Esophagus squamous epithelium (tissue), 5 donors: ENCODE results near the gene MINDY1. TPM values are rescaled to one million over a fixed set of nuclear protein-coding genes. Genes with fewer than 3 reads are reported as not detected.

Source experiments
- DNase-seq: peaks from one replicate; lab custom pipeline; 2025; lab: John Stamatoyannopoulos, UW
- H3K27ac ChIP-seq, 4 donors: fragments of 200-600 bp; sonication (generic); one replicate each; pipeline ENCODE4 v1.5.1; 2016 to 2019; ENCODE audit warnings: mild to moderate bottlenecking in 1 of 4
- H3K27me3 ChIP-seq, 4 donors: fragments of 200-600 bp; sonication (generic); 1 replicate in 3 of 4; 2 replicates in 1 of 4; pipeline versions ENCODE4 v1.5.1 to v1.6.0; 2017 to 2021; ENCODE audit warnings: antibody characterized with exemption in 1 of 4
- H3K36me3 ChIP-seq, 3 donors: fragments of 200-600 bp; sonication (generic); one replicate each; pipeline ENCODE4 v1.5.1; 2016 to 2019
- H3K4me1 ChIP-seq, 3 donors: fragments of 200-600 bp; sonication (generic); one replicate each; pipeline ENCODE4 v1.5.1; 2017 to 2019
- H3K4me3 ChIP-seq, 4 donors: fragments of 200-600 bp; sonication (generic); 1 replicate in 3 of 4; 2 replicates in 1 of 4; pipeline ENCODE4 v1.5.1; 2016 to 2019; ENCODE audit warnings: mild to moderate bottlenecking in 2 of 4, moderate library complexity in 1 of 4
- H3K9me3 ChIP-seq, 3 donors: fragments of 200-600 bp; sonication (generic); one replicate each; pipeline ENCODE4 v1.5.1; 2016 to 2019
- CTCF ChIP-seq, 6 experiments: fragments of 450-650 bp in 4 of 6; fragments of 200-600 bp in 2 of 6; sonication (generic) in 2 of 6; IDR thresholded peaks; one replicate each; pipeline ENCODE4 v1.5.1; 2016 to 2019; ENCODE audit warnings: antibody characterized with exemption in 6 of 6, mild to moderate bottlenecking in 4 of 6, moderate library complexity in 4 of 6
- POLR2A ChIP-seq, 4 donors: fragments of 450-650 bp; IDR thresholded peaks; one replicate each; pipeline ENCODE4 v1.6.1; 2017; ENCODE audit warnings: antibody characterized with exemption in 4 of 4, mild to moderate bottlenecking in 4 of 4, moderate library complexity in 3 of 4
- WGBS, 2 donors: methylation state at CpG; one replicate each; pipeline ENCODE4 v1.1.5; 2018; 5-methylcytosine and 5-hydroxymethylcytosine counted together
- intact Hi-C: fragments of 100-400 bp; cut with DNase I; formaldehyde crosslinking; loops from one replicate; pipeline ENCODE4 v1.15.0; 2022
- total RNA-seq, 4 donors: library from RNA; depleted of rRNA; stranded (reverse); fragments of >200 nt; gene quantifications; one replicate each; pipeline ENCODE4 v1.1.0, GENCODE V29; 2016
- donor health status: DM: yes; HTN: yes; CAD: no.

Gene MINDY1
- total RNA-seq, 4 donors from 2014 or later, result 25.4 to 52.5 (median 37.1) TPM

DNA sequence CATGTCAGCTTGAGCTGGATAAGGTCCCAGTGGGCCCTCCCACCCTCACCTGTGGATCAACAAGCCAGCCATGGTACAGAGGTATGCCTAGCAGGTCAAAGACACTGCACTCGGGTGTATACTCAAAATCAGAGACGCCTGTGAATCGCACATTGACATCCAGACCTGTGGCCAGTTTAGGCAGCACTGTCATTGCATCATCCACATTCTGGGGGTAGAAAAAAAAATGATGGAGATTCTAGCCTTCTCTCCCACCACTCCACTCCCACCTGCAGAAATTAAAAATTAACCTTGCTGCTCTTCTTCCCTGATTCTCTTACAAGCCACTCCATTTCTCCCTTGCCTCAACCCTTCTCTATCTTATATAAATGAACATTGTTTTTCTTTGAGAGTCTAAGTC, 6.3 kb downstream of the MINDY1 start:
- WGBS, 2 donors, result 93 to 96% methylated on average over 3 of the region's 3 CpGs
- DNase-seq, result no peak
- peaks cover 28 to 72% (median 28%) of the 10 kb centered on the region in 3 donors for H3K36me3 ChIP-seq
- no peak overlapping the region for H3K4me3 ChIP-seq
- intact Hi-C loops, result no loop called here
- no peaks in the 10 kb centered on the region for H3K9me3 ChIP-seq
- peaks cover 32 to 45% (median 36%) of the 10 kb centered on the region in 3 donors for H3K4me1 ChIP-seq
- TF ChIP-seq CTCF (IDR thresholded peaks at IDR 0.05) (no peak), POLR2A (IDR thresholded peaks at IDR 0.05) (no peak)
- H3K27ac ChIP-seq, result no peak overlapping the region
- H3K27me3 ChIP-seq, result no peaks in the 10 kb centered on the region

GRCh38 chr1:150999926-151000325, 6.8 kb downstream of the MINDY1 start:
- no peaks in the 10 kb centered on the region for H3K27me3 ChIP-seq
- intact Hi-C loops, result no loop called here
- no peak overlapping the region for H3K27ac ChIP-seq
- WGBS, 2 donors, result 84 to 92% methylated on average over 2 of the region's 2 CpGs
- no peaks in the 10 kb centered on the region for H3K9me3 ChIP-seq
- no peak overlapping the region for H3K4me3 ChIP-seq
- TF ChIP-seq CTCF (IDR thresholded peaks at IDR 0.05) (no peak), POLR2A (IDR thresholded peaks at IDR 0.05) (no peak)
- DNase-seq, result no peak
- H3K4me1 ChIP-seq, result peaks cover 28 to 41% (median 31%) of the 10 kb centered on the region in 3 donors
- H3K36me3 ChIP-seq, result peaks cover 28 to 77% (median 28%) of the 10 kb centered on the region in 3 donors

DNA sequence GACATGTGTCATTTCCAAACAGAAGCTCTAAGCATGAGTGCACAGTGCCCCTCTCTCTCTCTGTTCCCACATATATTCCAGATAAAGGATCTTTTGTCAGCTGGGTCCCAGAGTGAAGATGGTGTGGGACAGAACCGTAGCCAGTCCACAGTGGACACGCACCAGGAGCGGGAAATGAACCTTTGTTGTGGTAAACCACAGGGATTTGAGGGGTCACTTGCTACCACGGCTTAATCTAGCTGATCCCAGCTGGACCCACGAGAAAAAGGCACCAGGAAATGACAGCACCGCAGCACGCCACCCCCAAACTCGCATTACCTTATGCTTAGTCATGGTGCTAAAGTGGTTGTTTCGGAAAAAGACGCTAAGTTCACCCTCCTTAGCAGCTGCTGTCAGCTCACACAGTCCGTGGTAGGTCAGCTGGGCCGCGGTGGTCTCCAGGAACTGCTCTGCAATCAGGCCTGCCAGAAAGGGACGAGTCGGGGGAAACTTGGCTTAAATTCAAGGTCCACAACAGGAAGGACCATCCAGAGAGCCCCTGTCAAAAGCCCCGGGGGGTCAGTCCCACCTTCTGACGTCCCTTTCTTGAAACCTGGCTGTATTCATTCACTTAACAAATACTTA, 7.5 kb downstream of the MINDY1 start:
- H3K4me1 ChIP-seq, result peaks cover 24 to 33% (median 27%) of the 10 kb centered on the region in 3 donors
- H3K27ac ChIP-seq, result no peak overlapping the region
- H3K4me3 ChIP-seq, result no peak overlapping the region
- DNase-seq, result no peak
- intact Hi-C loops, result no loop called here
- H3K9me3 ChIP-seq, result no peaks in the 10 kb centered on the region
- TF ChIP-seq CTCF (IDR thresholded peaks at IDR 0.05) (no peak), POLR2A (IDR thresholded peaks at IDR 0.05) (no peak)
- WGBS, 2 donors, result 69 to 77% methylated on average over 10 to 12 of the region's 17 CpGs
- no peaks in the 10 kb centered on the region for H3K27me3 ChIP-seq
- H3K36me3 ChIP-seq, result peaks cover 28 to 84% (median 28%) of the 10 kb centered on the region in 3 donors

- 56 to 79% methylated on average over 2 to 4 of the region's 5 CpGs for WGBS, 2 donors
- DNase-seq, result no peak
- H3K27ac ChIP-seq, result no peak overlapping the region
- intact Hi-C loops, result no loop called here
- peaks cover 28 to 82% (median 28%) of the 10 kb centered on the region in 3 donors for H3K36me3 ChIP-seq
- no peak overlapping the region for H3K4me3 ChIP-seq
- H3K9me3 ChIP-seq, result no peaks in the 10 kb centered on the region
- no peaks in the 10 kb centered on the region for H3K27me3 ChIP-seq
- H3K4me1 ChIP-seq, result peaks cover 12 to 21% (median 14%) of the 10 kb centered on the region in 3 donors
- no peak for TF ChIP-seq CTCF (IDR thresholded peaks at IDR 0.05)
- TF ChIP-seq POLR2A (IDR thresholded peaks at IDR 0.05), result no peak
Observed at GRCh38 chr1:150997949-150998348, 8.8 kb downstream of the MINDY1 start.

- Histone ChIP-seq H3K4me3 (no peak overlapping the region), H3K4me1 (peaks cover 6 to 14% (median 8%) of the 10 kb centered on the region in 3 donors), H3K9me3 (no peaks in the 10 kb centered on the region), H3K36me3 (peaks cover 28 to 76% (median 28%) of the 10 kb centered on the region in 3 donors), H3K27me3 (no peaks in the 10 kb centered on the region), H3K27ac (no peak overlapping the region)
- no peak for DNase-seq
- TF ChIP-seq POLR2A (IDR thresholded peaks at IDR 0.05) (no peak), CTCF (IDR thresholded peaks at IDR 0.05) (no peak)
- WGBS, 2 donors, result 85 to 90% methylated on average over 14 to 18 of the region's 20 CpGs
- intact Hi-C loops, result no loop called here
Observed at GRCh38 chr1:150997126-150997872, 9.4 kb downstream of the MINDY1 start.
